ENCODE data around the gene SCN10A.

GRCh38 chr3:38690185-38690584 is 125.8 kb downstream of the SCN10A start:
- TF ChIP-seq, protein P1, sequence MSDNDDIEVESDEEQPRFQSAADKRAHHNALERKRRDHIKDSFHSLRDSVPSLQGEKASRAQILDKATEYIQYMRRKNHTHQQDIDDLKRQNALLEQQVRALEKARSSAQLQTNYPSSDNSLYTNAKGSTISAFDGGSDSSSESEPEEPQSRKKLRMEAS (IDR thresholded peaks at IDR 0.05; ENCODE audit: low read depth, low read length), result no peak
- TF ChIP-seq CTCF (IDR thresholded peaks at IDR 0.05; ENCODE audit: low read depth, low read length), result no peak
